GM23248 (cell line): ENCODE measurements around the gene TMEM129. TPM values are rescaled to one million over a fixed set of nuclear protein-coding genes. Genes with fewer than 3 reads are reported as not detected.

Source experiments
- DNase-seq: peaks from one replicate; pipeline ENCODE4 v3.0.0-alpha.2; 2015
- H2AFZ ChIP-seq: fragments of 200-600 bp; sonication (generic); 2 replicates; pipeline ENCODE4 v1.6.1; 2016; ENCODE audit warnings: antibody characterized with exemption
- H3F3A ChIP-seq: fragments of 200-600 bp; sonication (generic); 2 replicates; pipeline ENCODE4 v1.6.1; 2016; ENCODE audit warnings: mild to moderate bottlenecking, antibody characterized with exemption, mixed run types; ENCODE audit not compliant: insufficient read depth
- H3K27ac ChIP-seq: fragments of 200-600 bp; sonication (generic); 2 replicates; pipeline ENCODE4 v1.5.1; 2016; ENCODE audit warnings: mild to moderate bottlenecking
- H3K27me3 ChIP-seq: fragments of 200-600 bp; sonication (generic); replicated peaks from 2 replicates; pipeline ENCODE4 v1.6.1; 2016; ENCODE audit warnings: mild to moderate bottlenecking; ENCODE audit not compliant: insufficient read depth
- H3K36me3 ChIP-seq: fragments of 200-600 bp; sonication (generic); 2 replicates; pipeline ENCODE4 v1.6.1; 2016; ENCODE audit warnings: low read depth, mild to moderate bottlenecking
- H3K4me1 ChIP-seq: fragments of 200-600 bp; sonication (generic); 2 replicates; pipeline ENCODE4 v1.6.1; 2016; ENCODE audit warnings: mild to moderate bottlenecking; ENCODE audit not compliant: insufficient read depth
- H3K4me2 ChIP-seq: fragments of 200-600 bp; sonication (generic); one replicate; pipeline ENCODE4 v1.6.1; 2016; ENCODE audit warnings: mild to moderate bottlenecking; ENCODE audit not compliant: unreplicated experiment
- H3K4me3 ChIP-seq: fragments of 200-600 bp; sonication (generic); 2 replicates; pipeline ENCODE4 v1.5.1; 2016; ENCODE audit warnings: mild to moderate bottlenecking
- H3K79me2 ChIP-seq: fragments of 200-600 bp; sonication (generic); 2 replicates; pipeline ENCODE4 v1.6.1; 2016; ENCODE audit warnings: mild to moderate bottlenecking; ENCODE audit not compliant: insufficient read depth
- H3K9ac ChIP-seq: fragments of 200-600 bp; sonication (generic); 2 replicates; pipeline ENCODE4 v1.6.1; 2016; ENCODE audit warnings: mild to moderate bottlenecking
- H3K9me2 ChIP-seq: fragments of 200-600 bp; sonication (generic); 2 replicates; pipeline ENCODE4 v1.6.1; 2016; ENCODE audit warnings: mixed run types, mild to moderate bottlenecking, moderate library complexity; ENCODE audit not compliant: insufficient read depth
- H3K9me3 ChIP-seq: fragments of 200-600 bp; sonication (generic); one replicate; pipeline ENCODE4 v1.6.1; 2017; ENCODE audit warnings: low read depth
- H4K20me1 ChIP-seq: fragments of 200-600 bp; sonication (generic); 2 replicates; pipeline ENCODE4 v1.6.0; 2016; ENCODE audit not compliant: insufficient read depth
- EZH2 ChIP-seq: fragments of 200-600 bp; sonication (generic); IDR thresholded peaks from 2 replicates; pipeline ENCODE4 v1.6.1; 2018; ENCODE audit warnings: antibody characterized with exemption, mild to moderate bottlenecking; ENCODE audit not compliant: insufficient read depth, poor library complexity, severe bottlenecking
- EZH2phosphoT487 ChIP-seq: fragments of 200-600 bp; sonication (generic); IDR thresholded peaks from 2 replicates; pipeline ENCODE4 v1.6.1; 2018; ENCODE audit warnings: antibody characterized with exemption, moderate library complexity, mild to moderate bottlenecking, low read depth; ENCODE audit not compliant: insufficient read depth
- WGBS, 2 experiments: methylation state at CpG; one replicate each; pipeline ENCODE4 v1.1.6; 2015 to 2017; ENCODE audit warnings: low lambda C conversion rate in 2 of 2, low coverage in 1 of 2; ENCODE audit errors: missing lambda C conversion rate in 2 of 2; 5-methylcytosine and 5-hydroxymethylcytosine counted together
- in situ Hi-C: fragments of 300-500 bp; cut with MboI; formaldehyde crosslinking; loops from 2 replicates; pipeline ENCODE4 v1.15.0; 2020
- polyA plus RNA-seq: library from polyadenylated mRNA; unstranded; fragments of >200 nt; fragmentation: Nextera tagmentation; extraction: Ambion mirVana; gene quantifications from 2 replicates; pipeline ENCODE4 v1.2.1, GENCODE V29; 2016
- total RNA-seq: library from RNA; depleted of rRNA; stranded (reverse); fragments of >200 nt; shearing (Covaris generic); gene quantifications from 2 replicates; pipeline ENCODE4 v1.2.3, GENCODE V29; 2014

TMEM129 gene
- total and polyA plus RNA-seq, 2 experiments from 2014 or later: 32.6 to 80.2 TPM

GRCh38 chr4:1740021-1740545 is 19.0 kb upstream of the TMEM129 start:
- Histone ChIP-seq H3K4me3 (no peak overlapping the region), H3K9me2 (no peaks in the 10 kb centered on the region), H3K36me3 (peaks cover 17% of the 10 kb centered on the region), H3F3A (no peaks in the 10 kb centered on the region), H3K27me3 (no peaks in the 10 kb centered on the region), H3K4me2 (no peak overlapping the region), H3K9ac (no peak overlapping the region), H2AFZ (no peak overlapping the region), H3K79me2 (no peaks in the 10 kb centered on the region), H3K9me3 (no peaks in the 10 kb centered on the region), H3K4me1 (no peaks in the 10 kb centered on the region), H3K27ac (no peak overlapping the region), H4K20me1 (no peaks in the 10 kb centered on the region)
- TF ChIP-seq EZH2phosphoT487: no peak
- no peak for TF ChIP-seq EZH2
- 96 to 98% methylated on average over 17 to 22 of the region's 22 CpGs for WGBS, 2 experiments
- in situ Hi-C loops: loop anchor here (5.0 kb wide), 1 partner anchor 72 kb away; no protein-coding TSS in a partner anchor
- no peak for DNase-seq

GRCh38 chr4:1739358-1739757 is 18.2 kb upstream of the TMEM129 start:
- Histone ChIP-seq H3K79me2 (no peaks in the 10 kb centered on the region; the same call in 1 of the 2 replicates), H3K9ac (no peak overlapping the region), H4K20me1 (no peaks in the 10 kb centered on the region), H3K4me3 (no peak overlapping the region), H3K4me1 (no peaks in the 10 kb centered on the region), H3K27ac (no peak overlapping the region), H3F3A (no peaks in the 10 kb centered on the region), H3K36me3 (peaks cover 17% of the 10 kb centered on the region), H3K27me3 (no peaks in the 10 kb centered on the region), H2AFZ (no peak overlapping the region), H3K9me3 (no peaks in the 10 kb centered on the region), H3K4me2 (no peak overlapping the region), H3K9me2 (no peaks in the 10 kb centered on the region)
- no peak for DNase-seq
- 94% methylated on average over 8 to 9 of the region's 9 CpGs for WGBS, 2 experiments
- TF ChIP-seq EZH2 (no peak), EZH2phosphoT487 (no peak)
- in situ Hi-C loops: no loop called here

- 94 to 98% methylated on average over 4 of the region's 4 CpGs for WGBS, 2 experiments
- H3K36me3 ChIP-seq: peaks cover 17% of the 10 kb centered on the region
- in situ Hi-C loops: no loop called here
- H4K20me1 ChIP-seq: no peaks in the 10 kb centered on the region
- no peaks in the 10 kb centered on the region for H3K9me2 ChIP-seq
- H3K4me2 ChIP-seq: no peak overlapping the region
- no peak for DNase-seq
- no peaks in the 10 kb centered on the region for H3K27me3 ChIP-seq
- no peak for TF ChIP-seq EZH2
- TF ChIP-seq EZH2phosphoT487: no peak
- H3K9ac ChIP-seq: no peak overlapping the region
- H3K79me2 ChIP-seq: no peaks in the 10 kb centered on the region; the same call in 1 of the 2 replicates
- H3F3A ChIP-seq: no peaks in the 10 kb centered on the region
- H3K4me1 ChIP-seq: no peaks in the 10 kb centered on the region
- H3K9me3 ChIP-seq: no peaks in the 10 kb centered on the region
- H2AFZ ChIP-seq: no peak overlapping the region
- H3K4me3 ChIP-seq: no peak overlapping the region
- H3K27ac ChIP-seq: no peak overlapping the region
These were observed 17.3 kb upstream of the TMEM129 start for GRCh38 chr4:1738410-1738809.

GRCh38 chr4:1737666-1738065 is 16.5 kb upstream of the TMEM129 start:
- Histone ChIP-seq H3K4me3 (no peak overlapping the region), H3K27me3 (no peaks in the 10 kb centered on the region), H3K9me3 (no peaks in the 10 kb centered on the region), H3K27ac (no peak overlapping the region), H4K20me1 (no peaks in the 10 kb centered on the region), H3K4me2 (no peak overlapping the region), H3K79me2 (no peaks in the 10 kb centered on the region; the same call in 1 of the 2 replicates), H3K4me1 (no peaks in the 10 kb centered on the region), H3K9me2 (no peaks in the 10 kb centered on the region), H3K9ac (no peak overlapping the region), H3F3A (no peaks in the 10 kb centered on the region), H3K36me3 (peaks cover 17% of the 10 kb centered on the region), H2AFZ (no peak overlapping the region)
- in situ Hi-C loops: no loop called here
- TF ChIP-seq EZH2phosphoT487 (no peak), EZH2 (no peak)
- DNase-seq: no peak
- 93 to 95% methylated on average over 11 to 15 of the region's 15 CpGs for WGBS, 2 experiments
